ENCODE measurements around the gene INPP5D. TPM values are rescaled to one million over a fixed set of nuclear protein-coding genes. Genes with fewer than 3 reads are reported as not detected.
A peak's percentile ranks its signal among the peaks of the same experiment; 100 is the strongest.

INPP5D gene
- total and polyA plus RNA-seq, 7 experiments from 2014 or later = 41.0 to 232 (median 122) TPM

GRCh38 chr2:233226511-233227031 lies 166.4 kb downstream of the INPP5D start:
- Histone ChIP-seq H3K27me3 (ENCODE audit: control insufficient read depth in 2 of 2, insufficient read depth in 2 of 2, low read length in 2 of 2) (no peaks in the 10 kb centered on the region), H3K27ac (ENCODE audit: low read depth, low read length) (no peak overlapping the region), H3K36me3 (ENCODE audit: control insufficient read depth in 2 of 3, insufficient read depth in 3 of 3, low read length in 3 of 3) (no peaks in the 10 kb centered on the region), H3K4me3 (ENCODE audit: low read length) (no peak overlapping the region), H3K4me1 (ENCODE audit: control insufficient read depth in 2 of 2, insufficient read depth in 2 of 2, low read length in 2 of 2) (no peaks in the 10 kb centered on the region), H3K9me3 (ENCODE audit: control insufficient read depth in 2 of 3, low read length in 3 of 3) (no peaks in the 10 kb centered on the region)
- CTCF ChIA-PET = no interaction called here
- DNase-seq = no peak
- peak overlapping the region in 1 of 9 donors; percentile 78 for H3K27ac Mint-ChIP-seq
- ATAC-seq = no peak
- intact Hi-C loops (cut with micrococcal nuclease) = loop anchor here in 1 of 2 donors (5.0 kb wide), 1 partner anchor 34 kb away; no protein-coding TSS in a partner anchor
- peaks cover 0 to 2% (median 0%) of the 10 kb centered on the region in 5 donors for H3K27me3 Mint-ChIP-seq
- no peak overlapping the region for H3K4me3 Mint-ChIP-seq
- peaks cover 0 to 33% (median 7%) of the 10 kb centered on the region in 7 donors for H3K4me1 Mint-ChIP-seq
- POLR2A ChIA-PET = interaction anchor here (1.0 kb wide), 1 partner anchor 14 kb away, joined by 4 read pairs; no protein-coding TSS in a partner anchor
- H3K9me3 Mint-ChIP-seq = no peaks in the 10 kb centered on the region
- peaks cover 0 to 8% (median 0%) of the 10 kb centered on the region in 5 donors for H3K36me3 Mint-ChIP-seq

- H3K27me3 Mint-ChIP-seq = peaks cover 0 to 2% (median 0%) of the 10 kb centered on the region in 5 donors
- H3K4me3 Mint-ChIP-seq = no peak overlapping the region
- Histone ChIP-seq H3K36me3 (ENCODE audit: control insufficient read depth in 2 of 3, insufficient read depth in 3 of 3, low read length in 3 of 3) (no peaks in the 10 kb centered on the region), H3K27me3 (ENCODE audit: control insufficient read depth in 2 of 2, insufficient read depth in 2 of 2, low read length in 2 of 2) (no peaks in the 10 kb centered on the region), H3K9me3 (ENCODE audit: control insufficient read depth in 2 of 3, low read length in 3 of 3) (no peaks in the 10 kb centered on the region), H3K4me3 (ENCODE audit: low read length) (no peak overlapping the region), H3K4me1 (ENCODE audit: control insufficient read depth in 2 of 2, insufficient read depth in 2 of 2, low read length in 2 of 2) (no peaks in the 10 kb centered on the region), H3K27ac (ENCODE audit: low read depth, low read length) (no peak overlapping the region)
- DNase-seq = no peak
- peaks cover 0 to 8% (median 0%) of the 10 kb centered on the region in 5 donors for H3K36me3 Mint-ChIP-seq
- CTCF ChIA-PET = no interaction called here
- no peaks in the 10 kb centered on the region for H3K9me3 Mint-ChIP-seq
- intact Hi-C loops (cut with micrococcal nuclease) = loop anchor here in 1 of 2 donors (5.0 kb wide), 1 partner anchor 35 kb away; no protein-coding TSS in a partner anchor
- H3K27ac Mint-ChIP-seq = peak overlapping the region in 1 of 9 donors; percentile 21
- POLR2A ChIA-PET = interaction anchor here (1.0 kb wide), 1 partner anchor 13 kb away, joined by 4 read pairs; no protein-coding TSS in a partner anchor
- ATAC-seq = no peak
- peaks cover 0 to 39% (median 7%) of the 10 kb centered on the region in 7 donors for H3K4me1 Mint-ChIP-seq
These were observed 167.3 kb downstream of the INPP5D start for GRCh38 chr2:233227346-233227978.

- ATAC-seq (no peak), DNase-seq (no peak)
- Histone ChIP-seq H3K9me3 (ENCODE audit: control insufficient read depth in 2 of 3, low read length in 3 of 3) (no peaks in the 10 kb centered on the region), H3K27ac (ENCODE audit: low read depth, low read length) (no peak overlapping the region), H3K36me3 (ENCODE audit: control insufficient read depth in 2 of 3, insufficient read depth in 3 of 3, low read length in 3 of 3) (no peaks in the 10 kb centered on the region), H3K4me3 (ENCODE audit: low read length) (no peak overlapping the region), H3K4me1 (ENCODE audit: control insufficient read depth in 2 of 2, insufficient read depth in 2 of 2, low read length in 2 of 2) (no peaks in the 10 kb centered on the region), H3K27me3 (ENCODE audit: control insufficient read depth in 2 of 2, insufficient read depth in 2 of 2, low read length in 2 of 2) (no peaks in the 10 kb centered on the region)
- H3K36me3 Mint-ChIP-seq = peaks cover 0 to 8% (median 0%) of the 10 kb centered on the region in 5 donors
- peaks cover 0 to 43% (median 7%) of the 10 kb centered on the region in 7 donors for H3K4me1 Mint-ChIP-seq
- H3K27me3 Mint-ChIP-seq = peaks cover 0 to 2% (median 0%) of the 10 kb centered on the region in 5 donors
- intact Hi-C loops (cut with micrococcal nuclease) = loop anchor here in 1 of 2 donors (5.0 kb wide), 1 partner anchor 36 kb away; no protein-coding TSS in a partner anchor
- POLR2A ChIA-PET = interaction anchor here (0.7 kb wide), 1 partner anchor 23 kb away, joined by 4 read pairs; no protein-coding TSS in a partner anchor
- H3K4me3 Mint-ChIP-seq = no peak overlapping the region
- no peak overlapping the region for H3K27ac Mint-ChIP-seq
- CTCF ChIA-PET = interaction anchor here (0.6 kb wide), 1 partner anchor 977 kb away, joined by 3 read pairs; no protein-coding TSS in a partner anchor
- no peaks in the 10 kb centered on the region for H3K9me3 Mint-ChIP-seq
These were observed 168.2 kb downstream of the INPP5D start for GRCh38 chr2:233228376-233228775.

- no peaks in the 10 kb centered on the region for H3K36me3 ChIP-seq (ENCODE audit: control insufficient read depth in 2 of 3, insufficient read depth in 3 of 3, low read length in 3 of 3)
- no peaks in the 10 kb centered on the region for H3K9me3 ChIP-seq (ENCODE audit: control insufficient read depth in 2 of 3, low read length in 3 of 3)
- H3K4me1 ChIP-seq (ENCODE audit: control insufficient read depth in 2 of 2, insufficient read depth in 2 of 2, low read length in 2 of 2) = peaks cover 14 to 18% of the 10 kb centered on the region in 2 donors
- ATAC-seq (no peak), DNase-seq (no peak)
- H3K27ac Mint-ChIP-seq = peak overlapping the region in 4 of 9 donors; percentile 14 to 87 (median 46)
- no peaks in the 10 kb centered on the region for H3K27me3 Mint-ChIP-seq
- no peak overlapping the region for H3K4me3 ChIP-seq (ENCODE audit: low read length)
- POLR2A ChIA-PET = interaction anchor here (0.6 kb wide), 1 partner anchor 684 kb away, joined by 3 read pairs; the partner anchor contains the start of genes EIF4E2 and TIGD1
- H3K4me3 Mint-ChIP-seq = peak overlapping the region in 2 of 10 donors; percentile 56 to 72
- CTCF ChIA-PET = no interaction called here
- intact Hi-C loops (cut with micrococcal nuclease) = loop anchor here in 1 of 2 donors (1.0 to 5.0 kb wide), 2 partner anchors 18 to 151 kb away; partner anchors contain the start of gene ATG16L1
- peaks cover 0 to 17% (median 0%) of the 10 kb centered on the region in 5 donors for H3K36me3 Mint-ChIP-seq
- peaks cover 16 to 64% (median 24%) of the 10 kb centered on the region in 7 donors for H3K4me1 Mint-ChIP-seq
- H3K27me3 ChIP-seq (ENCODE audit: control insufficient read depth in 2 of 2, insufficient read depth in 2 of 2, low read length in 2 of 2) = no peaks in the 10 kb centered on the region
- no peak overlapping the region for H3K27ac ChIP-seq (ENCODE audit: low read depth, low read length)
- peaks cover 0 to 3% (median 0%) of the 10 kb centered on the region in 11 donors for H3K9me3 Mint-ChIP-seq
These were observed 173.6 kb downstream of the INPP5D start for GRCh38 chr2:233233618-233234230.

GRCh38 chr2:233234264-233234663 lies 174.1 kb downstream of the INPP5D start:
- H3K27me3 Mint-ChIP-seq = no peaks in the 10 kb centered on the region
- Histone ChIP-seq H3K9me3 (ENCODE audit: control insufficient read depth in 2 of 3, low read length in 3 of 3) (no peaks in the 10 kb centered on the region), H3K27ac (ENCODE audit: low read depth, low read length) (no peak overlapping the region), H3K4me3 (ENCODE audit: low read length) (no peak overlapping the region), H3K4me1 (ENCODE audit: control insufficient read depth in 2 of 2, insufficient read depth in 2 of 2, low read length in 2 of 2) (peaks cover 19 to 24% of the 10 kb centered on the region in 2 donors), H3K36me3 (ENCODE audit: control insufficient read depth in 2 of 3, insufficient read depth in 3 of 3, low read length in 3 of 3) (no peaks in the 10 kb centered on the region), H3K27me3 (ENCODE audit: control insufficient read depth in 2 of 2, insufficient read depth in 2 of 2, low read length in 2 of 2) (no peaks in the 10 kb centered on the region)
- DNase-seq = peak in 1 of 9 donors; percentile 35
- ChIA-PET CTCF (no interaction called here), POLR2A (interaction anchor here (0.6 kb wide), 1 partner anchor 684 kb away, joined by 3 read pairs; the partner anchor contains the start of genes EIF4E2 and TIGD1)
- H3K9me3 Mint-ChIP-seq = peaks cover 0 to 7% (median 0%) of the 10 kb centered on the region in 11 donors
- H3K4me1 Mint-ChIP-seq = peaks cover 22 to 67% (median 30%) of the 10 kb centered on the region in 7 donors
- H3K36me3 Mint-ChIP-seq = peaks cover 0 to 20% (median 0%) of the 10 kb centered on the region in 5 donors
- peak overlapping the region in 4 of 9 donors; percentile 14 to 87 (median 46) for H3K27ac Mint-ChIP-seq
- intact Hi-C loops (cut with micrococcal nuclease) = loop anchor here in 1 of 2 donors (1.0 to 5.0 kb wide), 2 partner anchors 17 to 152 kb away; partner anchors contain the start of gene ATG16L1
- no peak for ATAC-seq
- peak overlapping the region in 2 of 10 donors; percentile 56 to 72 for H3K4me3 Mint-ChIP-seq

GRCh38 chr2:233234996-233235395 lies 174.9 kb downstream of the INPP5D start:
- POLR2A ChIA-PET = no interaction called here
- Histone ChIP-seq H3K36me3 (ENCODE audit: control insufficient read depth in 2 of 3, insufficient read depth in 3 of 3, low read length in 3 of 3) (no peaks in the 10 kb centered on the region), H3K4me3 (ENCODE audit: low read length) (no peak overlapping the region), H3K27ac (ENCODE audit: low read depth, low read length) (no peak overlapping the region), H3K9me3 (ENCODE audit: control insufficient read depth in 2 of 3, low read length in 3 of 3) (no peaks in the 10 kb centered on the region), H3K4me1 (ENCODE audit: control insufficient read depth in 2 of 2, insufficient read depth in 2 of 2, low read length in 2 of 2) (peaks cover 27 to 31% of the 10 kb centered on the region in 2 donors), H3K27me3 (ENCODE audit: control insufficient read depth in 2 of 2, insufficient read depth in 2 of 2, low read length in 2 of 2) (no peaks in the 10 kb centered on the region)
- DNase-seq (no peak), ATAC-seq (no peak)
- Mint-ChIP-seq H3K27me3 (no peaks in the 10 kb centered on the region), H3K4me1 (peaks cover 29 to 71% (median 37%) of the 10 kb centered on the region in 7 donors), H3K27ac (peak overlapping the region in 1 of 9 donors; percentile 69), H3K9me3 (peaks cover 0 to 10% (median 0%) of the 10 kb centered on the region in 11 donors), H3K36me3 (peaks cover 0 to 18% (median 0%) of the 10 kb centered on the region in 5 donors), H3K4me3 (peak overlapping the region in 1 of 10 donors; percentile 17)
- intact Hi-C loops (cut with micrococcal nuclease) = loop anchor here in 1 of 2 donors (1.0 to 5.0 kb wide), 2 partner anchors 16 to 153 kb away; partner anchors contain the start of gene ATG16L1
- CTCF ChIA-PET = interaction anchor here (0.7 to 1.0 kb wide), 2 partner anchors 382 to 488 kb away, joined by 3 to 4 read pairs; no protein-coding TSS in a partner anchor

All from naive thymus-derived CD4-positive, alpha-beta T cell (primary cell).